GM23338 (cell line): ENCODE results near the gene ZYX. TPM values are rescaled to one million over a fixed set of nuclear protein-coding genes. Genes with fewer than 3 reads are reported as not detected.

Source experiments
- ATAC-seq: fragments of 200-7000 bp; cut with Tn5 transposase; 3 replicates; pipeline ENCODE4 v1.9.1; 2020
- DNase-seq: peaks from one replicate; pipeline ENCODE4 v3.0.0-alpha.2; 2015; ENCODE audit warnings: low spot score
- H2AFZ ChIP-seq: fragments of 200-600 bp; sonication (generic); 2 replicates; pipeline ENCODE4 v1.8.0; 2016; ENCODE audit warnings: antibody characterized with exemption, mild to moderate bottlenecking, moderate library complexity
- H3F3A ChIP-seq: fragments of 200-600 bp; sonication (generic); replicated peaks from 2 replicates; pipeline ENCODE4 v1.8.0; 2017; ENCODE audit warnings: antibody characterized with exemption, mixed run types, low read depth
- H3K27ac ChIP-seq: fragments of 200-600 bp; sonication (generic); 2 replicates; pipeline ENCODE4 v1.6.1; 2016; ENCODE audit warnings: low read depth
- H3K27me3 ChIP-seq: fragments of 200-600 bp; sonication (generic); 2 replicates; pipeline ENCODE4 v1.8.0; 2016; ENCODE audit warnings: mild to moderate bottlenecking, mixed run types, moderate library complexity; ENCODE audit not compliant: insufficient read depth
- H3K36me3 ChIP-seq: fragments of 200-600 bp; sonication (generic); 2 replicates; pipeline ENCODE4 v1.8.0; 2016; ENCODE audit warnings: mild to moderate bottlenecking; ENCODE audit not compliant: insufficient read depth
- H3K4me1 ChIP-seq: fragments of 200-600 bp; sonication (generic); 2 replicates; pipeline ENCODE4 v1.8.0; 2016; ENCODE audit warnings: mild to moderate bottlenecking, moderate library complexity; ENCODE audit not compliant: insufficient read depth
- H3K4me2 ChIP-seq: fragments of 200-600 bp; sonication (generic); 2 replicates; pipeline ENCODE4 v1.7.1; 2017; ENCODE audit warnings: mixed run types
- H3K4me3 ChIP-seq: fragments of 200-600 bp; sonication (generic); 2 replicates; pipeline ENCODE4 v1.6.1; 2016; ENCODE audit warnings: mixed run types
- H3K79me2 ChIP-seq: fragments of 200-600 bp; sonication (generic); replicated peaks from 2 replicates; pipeline ENCODE4 v1.8.0; 2017; ENCODE audit warnings: mild to moderate bottlenecking; ENCODE audit not compliant: insufficient read depth
- H3K9me2 ChIP-seq: fragments of 200-600 bp; sonication (generic); 2 replicates; pipeline ENCODE4 v1.8.0; 2017; ENCODE audit not compliant: insufficient read depth
- H4K20me1 ChIP-seq: fragments of 200-600 bp; sonication (generic); replicated peaks from 2 replicates; pipeline ENCODE4 v1.8.0; 2017; ENCODE audit warnings: mild to moderate bottlenecking; ENCODE audit not compliant: insufficient read depth
- H3K27ac Mint-ChIP-seq: 2 replicates; pipeline ENCODE4 v1.8.0; 2020; ENCODE audit warnings: inconsistent platforms, mild to moderate bottlenecking, moderate library complexity, mixed read lengths
- H3K27me3 Mint-ChIP-seq: 3 replicates; pipeline ENCODE4 v1.8.0; 2022; ENCODE audit warnings: low read depth, mild to moderate bottlenecking, moderate library complexity, mixed read lengths, inconsistent platforms; ENCODE audit not compliant: insufficient read depth, poor library complexity
- H3K36me3 Mint-ChIP-seq: 3 replicates; pipeline ENCODE4 v1.8.0; 2021; ENCODE audit warnings: low read depth, mild to moderate bottlenecking, inconsistent platforms, moderate library complexity, mixed read lengths
- H3K4me1 Mint-ChIP-seq: 3 replicates; pipeline ENCODE4 v1.8.0; 2020; ENCODE audit warnings: mild to moderate bottlenecking, inconsistent platforms, mixed read lengths
- H3K4me3 Mint-ChIP-seq: 3 replicates; pipeline ENCODE4 v1.8.0; 2021; ENCODE audit warnings: moderate library complexity, mild to moderate bottlenecking, inconsistent platforms, mixed read lengths
- H3K9me3 Mint-ChIP-seq: 3 replicates; pipeline ENCODE4 v1.8.0; 2020; ENCODE audit warnings: moderate library complexity, mild to moderate bottlenecking, inconsistent platforms, mixed read lengths
- CREB1 ChIP-seq: fragments of 250-450 bp; sonication (Bioruptor Pico); IDR thresholded peaks from 2 replicates; pipeline ENCODE4 v1.5.0; 2020; ENCODE audit warnings: low read depth, mild to moderate bottlenecking, moderate library complexity
- EZH2 ChIP-seq: fragments of 200-600 bp; sonication (generic); IDR thresholded peaks from one replicate; pipeline ENCODE4 v1.8.0; 2017; ENCODE audit warnings: antibody characterized with exemption, mild to moderate bottlenecking, low read depth; ENCODE audit not compliant: unreplicated experiment
- EZH2phosphoT487 ChIP-seq: fragments of 200-600 bp; sonication (generic); IDR thresholded peaks from one replicate; pipeline ENCODE4 v1.8.1; 2018; ENCODE audit warnings: antibody characterized with exemption; ENCODE audit not compliant: unreplicated experiment
- JUNB ChIP-seq: IDR thresholded peaks from one replicate; pipeline ENCODE4 v1.6.1; 2016; ENCODE audit warnings: antibody characterized with exemption; ENCODE audit not compliant: unreplicated experiment
- NANOG ChIP-seq: IDR thresholded peaks from 2 replicates; pipeline ENCODE4 v1.6.1; 2016; ENCODE audit warnings: antibody characterized with exemption, borderline replicate concordance
- POLR2AphosphoS5 ChIP-seq: IDR thresholded peaks from 2 replicates; pipeline ENCODE4 v1.6.1; 2016; ENCODE audit warnings: antibody characterized with exemption, low read depth
- REST ChIP-seq: IDR thresholded peaks from one replicate; pipeline ENCODE4 v1.6.1; 2018; ENCODE audit warnings: antibody characterized with exemption; ENCODE audit not compliant: unreplicated experiment
- ZNF331 ChIP-seq: fragments of 250-450 bp; sonication (Bioruptor Pico); IDR thresholded peaks from 2 replicates; pipeline ENCODE4 v1.5.0; 2020; ENCODE audit warnings: low read depth, mild to moderate bottlenecking, moderate library complexity
- ZNF462 ChIP-seq: fragments of 250-450 bp; sonication (Bioruptor Pico); IDR thresholded peaks from 2 replicates; pipeline ENCODE4 v1.5.0; 2020; ENCODE audit warnings: mild to moderate bottlenecking, moderate library complexity
- polyA plus RNA-seq: library from polyadenylated mRNA; unstranded; fragments of >200 nt; fragmentation: Nextera tagmentation; extraction: Ambion mirVana; gene quantifications from 2 replicates; pipeline ENCODE4 v1.2.1, GENCODE V29; 2016
- total RNA-seq: library from RNA; depleted of rRNA; stranded (reverse); fragments of >200 nt; shearing (Covaris generic); gene quantifications from 2 replicates; pipeline ENCODE4 v1.2.3, GENCODE V29; 2014
- TF ChIP-seq, protein P1 (sequence below): IDR thresholded peaks from 2 replicates; pipeline ENCODE4 v1.6.1; 2016; ENCODE audit warnings: antibody characterized with exemption

The ZYX gene
- total and polyA plus RNA-seq, 2 experiments from 2014 or later, result 111 to 141 TPM

DNA sequence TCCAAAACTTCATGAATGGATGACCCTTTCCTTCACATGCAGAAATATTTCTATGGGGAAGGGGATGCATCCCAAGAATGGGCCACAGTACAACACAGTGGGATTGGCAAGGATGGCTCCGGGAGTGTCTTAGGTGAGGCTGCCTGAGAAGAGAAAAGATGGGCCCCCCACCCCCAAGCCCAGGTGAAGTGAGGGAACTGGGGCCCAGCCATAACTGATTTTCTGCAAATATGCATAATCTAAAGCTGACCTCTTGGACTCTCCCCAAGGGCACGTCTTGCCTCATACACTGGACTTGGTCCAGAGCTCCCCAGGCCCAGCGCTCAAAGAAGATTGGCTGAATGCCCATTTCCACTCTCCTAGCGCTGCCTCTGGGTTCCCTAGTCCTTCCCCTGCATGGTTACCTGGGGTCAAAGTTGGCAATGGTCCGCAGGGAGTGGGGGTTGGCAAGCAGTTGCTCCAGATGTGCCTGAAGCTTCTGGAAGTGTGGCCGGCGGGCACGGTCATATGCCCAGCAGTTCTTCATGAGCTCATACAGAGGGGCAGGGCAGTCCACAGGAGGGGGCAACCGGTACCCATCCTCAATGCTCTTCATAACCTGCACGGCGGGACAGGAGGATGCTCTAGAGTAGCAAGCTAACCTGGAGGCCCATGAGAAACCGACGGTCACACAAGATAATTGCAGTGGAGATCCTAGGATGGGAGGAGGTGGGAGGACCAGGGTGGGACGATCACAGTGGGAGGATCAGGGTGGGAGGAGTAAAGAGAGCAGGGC is 12.3 kb downstream of the ZYX start (continued):
- TF ChIP-seq REST (no peak), JUNB (no peak), ZNF331 (CRISPR knock-in tag) (no peak), CREB1 (CRISPR knock-in tag) (no peak)

DNA sequence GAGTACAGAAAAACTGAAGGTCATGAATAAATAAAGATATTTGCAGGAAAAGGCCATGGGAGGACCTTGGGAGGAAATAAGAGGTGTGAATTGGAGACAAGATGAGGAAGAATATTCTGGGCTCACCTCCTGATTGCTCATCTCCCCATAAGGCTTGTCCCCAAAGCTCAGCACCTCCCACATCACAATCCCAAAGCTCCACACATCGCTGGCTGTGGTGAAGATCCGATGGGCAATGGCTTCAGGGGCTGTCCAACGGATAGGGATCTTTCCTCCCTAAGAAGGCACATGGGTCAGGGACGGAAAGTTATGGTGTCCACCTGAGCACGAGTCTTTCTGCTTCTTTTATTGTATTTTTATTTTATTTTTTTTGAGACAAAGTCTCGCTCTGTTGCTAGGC is 12.9 kb downstream of the ZYX start:
- no peak overlapping the region for H3K4me2 ChIP-seq
- no peak overlapping the region for H3K4me3 ChIP-seq
- no peak overlapping the region for H3K27ac ChIP-seq
- Mint-ChIP-seq H3K9me3 (no peaks in the 10 kb centered on the region; the same call in 2 of the 3 replicates), H3K27ac (no peak overlapping the region), H3K27me3 (peaks cover 25% of the 10 kb centered on the region), H3K36me3 (peaks cover 97% of the 10 kb centered on the region), H3K4me3 (no peak overlapping the region), H3K4me1 (no peaks in the 10 kb centered on the region; the same call in 1 of the 3 replicates)
- DNase-seq, result no peak
- H3K36me3 ChIP-seq, result peaks cover 37% of the 10 kb centered on the region
- peaks cover 48% of the 10 kb centered on the region for H3F3A ChIP-seq
- no peaks in the 10 kb centered on the region for H3K79me2 ChIP-seq
- H3K9me2 ChIP-seq, result no peaks in the 10 kb centered on the region
- no peak for ATAC-seq
- H2AFZ ChIP-seq, result no peak overlapping the region
- H3K27me3 ChIP-seq, result no peaks in the 10 kb centered on the region
- peaks cover 9% of the 10 kb centered on the region for H4K20me1 ChIP-seq
- TF ChIP-seq NANOG (no peak), CREB1 (CRISPR knock-in tag) (no peak), JUNB (no peak), EZH2phosphoT487 (no peak), EZH2 (no peak), ZNF462 (CRISPR knock-in tag) (no peak), ZNF331 (CRISPR knock-in tag) (no peak), POLR2AphosphoS5 (no peak)
- TF ChIP-seq, protein P1, sequence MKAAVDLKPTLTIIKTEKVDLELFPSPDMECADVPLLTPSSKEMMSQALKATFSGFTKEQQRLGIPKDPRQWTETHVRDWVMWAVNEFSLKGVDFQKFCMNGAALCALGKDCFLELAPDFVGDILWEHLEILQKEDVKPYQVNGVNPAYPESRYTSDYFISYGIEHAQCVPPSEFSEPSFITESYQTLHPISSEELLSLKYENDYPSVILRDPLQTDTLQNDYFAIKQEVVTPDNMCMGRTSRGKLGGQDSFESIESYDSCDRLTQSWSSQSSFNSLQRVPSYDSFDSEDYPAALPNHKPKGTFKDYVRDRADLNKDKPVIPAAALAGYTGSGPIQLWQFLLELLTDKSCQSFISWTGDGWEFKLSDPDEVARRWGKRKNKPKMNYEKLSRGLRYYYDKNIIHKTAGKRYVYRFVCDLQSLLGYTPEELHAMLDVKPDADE, result no peak
- no peaks in the 10 kb centered on the region; the same call in 1 of the 2 replicates for H3K4me1 ChIP-seq
